Stimulated activated naive CD8-positive, alpha-beta T cell treated with anti-CD3 and anti-CD28 coated beads, Interleukin-15, amount 100 ng/mL, for 72 hours (primary cell): ENCODE results near the gene S100A4.

ENCODE experiments used
- ATAC-seq: fragments of 150-1000 bp; cut with Tn5 transposase; 2 replicates; pipeline ENCODE4 v1.10.0; 2021; ENCODE audit warnings: mild to moderate bottlenecking, moderate library complexity
- DNase-seq, 2 donors: peaks; one replicate each; pipeline ENCODE4 v3.0.0; 2021 to 2022
- H3K27ac Mint-ChIP-seq, 2 donors: one replicate each; pipeline ENCODE4 v1.8.0; 2022; ENCODE audit warnings: mild to moderate bottlenecking in 2 of 2, mixed read lengths in 2 of 2, moderate library complexity in 2 of 2
- H3K27me3 Mint-ChIP-seq: one replicate; pipeline ENCODE4 v1.8.0; 2022; ENCODE audit warnings: mixed read lengths
- H3K4me1 Mint-ChIP-seq: one replicate; pipeline ENCODE4 v1.8.0; 2022; ENCODE audit warnings: mild to moderate bottlenecking, mixed read lengths
- H3K4me3 Mint-ChIP-seq, 2 donors: one replicate each; pipeline ENCODE4 v1.8.0; 2022; ENCODE audit warnings: mild to moderate bottlenecking in 2 of 2, mixed read lengths in 2 of 2, moderate library complexity in 1 of 2
- H3K9me3 Mint-ChIP-seq, 2 donors: one replicate each; pipeline ENCODE4 v1.8.0; 2022; ENCODE audit warnings: mixed read lengths in 2 of 2

Gene S100A4

DNA sequence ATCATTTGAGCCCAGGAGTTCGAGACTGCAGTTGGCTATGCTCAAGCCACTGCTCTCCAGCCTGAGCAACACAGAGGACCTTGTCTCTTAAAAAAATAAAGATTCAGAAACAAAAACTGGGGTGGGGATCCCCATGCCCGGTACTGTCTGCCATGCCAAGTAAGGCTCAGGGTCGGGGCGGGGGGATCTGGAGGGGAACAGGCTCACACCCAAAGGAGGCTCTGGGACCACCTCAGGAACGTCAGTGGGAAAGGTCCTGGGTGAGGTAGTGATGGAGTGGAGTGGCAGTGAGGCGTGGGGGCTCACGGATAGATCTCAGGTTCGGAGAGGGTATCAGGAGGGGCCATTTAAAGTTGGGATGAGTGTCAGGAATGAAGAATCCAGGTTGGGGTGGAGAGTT, 765 bp upstream of the S100A4 start:
- DNase-seq (no peak), ATAC-seq (no peak)
- peaks cover 91% of the 10 kb centered on the region for H3K4me1 Mint-ChIP-seq
- no peaks in the 10 kb centered on the region for H3K9me3 Mint-ChIP-seq
- no peak overlapping the region for H3K27ac Mint-ChIP-seq
- H3K4me3 Mint-ChIP-seq, result peak overlapping the region in 1 of 2 donors; percentile 1
- no peaks in the 10 kb centered on the region for H3K27me3 Mint-ChIP-seq

DNA sequence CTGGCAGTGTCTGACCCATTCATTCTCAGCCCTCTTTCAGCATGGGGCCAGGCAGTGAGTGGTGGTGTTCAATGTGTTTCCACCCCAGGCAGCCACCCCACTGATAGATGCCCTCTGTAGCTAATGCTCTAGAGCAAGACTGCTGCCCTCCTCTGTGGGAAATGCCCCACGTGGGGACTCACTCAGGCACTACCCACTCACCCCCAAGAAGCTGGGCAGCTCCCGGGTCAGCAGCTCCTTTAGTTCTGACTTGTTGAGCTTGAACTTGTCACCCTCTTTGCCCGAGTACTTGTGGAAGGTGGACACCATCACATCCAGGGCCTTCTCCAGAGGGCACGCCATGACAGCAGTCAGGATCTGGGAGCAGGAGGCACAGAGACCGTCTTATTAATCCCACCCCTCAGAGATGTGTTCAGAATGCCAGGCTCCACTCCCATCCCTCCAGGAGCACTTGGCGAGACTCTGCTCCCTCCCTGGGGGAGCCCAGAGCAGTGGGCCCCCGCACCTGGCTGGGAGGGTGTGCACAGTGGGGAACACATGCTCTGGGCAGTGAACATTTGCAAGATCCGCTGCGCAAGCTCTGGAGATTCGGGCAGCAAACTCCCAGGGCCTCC, 1.0 kb downstream of the S100A4 start:
- H3K27ac Mint-ChIP-seq, result peak overlapping the region; percentile 99
- no peaks in the 10 kb centered on the region for H3K9me3 Mint-ChIP-seq
- ATAC-seq (no peak), DNase-seq (no peak)
- no peaks in the 10 kb centered on the region for H3K27me3 Mint-ChIP-seq
- peak overlapping the region; percentile 89 to 98 for H3K4me3 Mint-ChIP-seq
- H3K4me1 Mint-ChIP-seq, result peaks cover 97% of the 10 kb centered on the region

DNA sequence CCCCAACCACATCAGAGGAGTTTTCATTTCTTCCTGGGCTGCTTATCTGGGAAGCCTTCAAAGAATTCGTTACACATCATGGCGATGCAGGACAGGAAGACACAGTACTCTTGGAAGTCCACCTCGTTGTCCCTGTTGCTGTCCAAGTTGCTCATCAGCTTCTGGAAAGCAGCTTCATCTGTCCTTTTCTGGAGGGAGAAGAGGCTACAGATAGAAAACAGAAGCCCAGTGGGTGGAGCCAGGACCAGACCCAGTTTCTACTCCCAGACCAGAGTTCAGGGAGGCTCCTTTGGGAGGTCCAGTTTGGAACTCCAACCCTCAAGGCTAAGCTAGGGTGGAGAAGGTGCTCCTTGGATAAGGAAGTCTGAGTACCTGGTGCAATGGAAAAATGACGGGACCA, 1.9 kb downstream of the S100A4 start:
- Mint-ChIP-seq H3K27me3 (no peaks in the 10 kb centered on the region), H3K4me1 (peaks cover 92% of the 10 kb centered on the region), H3K9me3 (no peaks in the 10 kb centered on the region), H3K27ac (no peak overlapping the region), H3K4me3 (peak overlapping the region; percentile 31 to 89)
- ATAC-seq (no peak), DNase-seq (no peak)

DNA sequence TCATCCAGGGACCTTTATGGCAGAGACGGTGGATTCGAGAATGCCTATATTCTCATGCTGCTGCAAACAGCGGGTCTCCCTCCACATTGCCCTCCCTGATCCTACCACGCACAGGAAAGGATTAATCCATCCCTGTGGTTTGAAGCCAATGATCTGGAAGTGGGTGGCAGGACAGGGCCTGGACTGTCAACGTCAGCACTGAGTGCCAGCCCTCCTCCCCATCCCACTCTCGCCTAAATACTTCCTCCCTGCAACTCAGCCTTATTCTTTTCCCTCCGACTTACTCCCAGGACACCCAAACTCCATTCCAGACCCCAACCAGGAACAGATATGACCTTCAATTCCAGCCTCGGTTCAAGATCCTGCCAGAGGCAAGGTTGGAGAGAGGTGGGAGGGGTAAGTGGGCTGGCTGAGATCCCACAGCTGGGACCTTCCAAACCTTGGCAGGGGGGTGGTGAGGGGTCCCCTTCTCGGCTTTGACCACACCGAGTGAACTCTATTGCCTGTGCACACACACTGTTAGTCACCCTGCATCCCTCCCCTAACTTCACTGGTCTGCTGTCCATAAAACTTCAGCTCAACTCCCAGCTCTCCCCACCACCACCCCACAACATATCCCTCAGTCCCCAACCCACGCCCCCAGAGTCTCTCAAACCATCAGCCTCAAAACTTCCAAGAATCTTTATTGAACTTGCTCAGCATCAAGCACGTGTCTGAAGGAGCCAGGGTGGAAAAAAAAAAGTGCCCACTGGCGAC, 2.5 kb downstream of the S100A4 start:
- peaks cover 86% of the 10 kb centered on the region for H3K4me1 Mint-ChIP-seq
- ATAC-seq (no peak), DNase-seq (no peak)
- no peaks in the 10 kb centered on the region for H3K9me3 Mint-ChIP-seq
- H3K27me3 Mint-ChIP-seq, result no peaks in the 10 kb centered on the region
- peak overlapping the region; percentile 5 to 31 for H3K4me3 Mint-ChIP-seq
- no peak overlapping the region for H3K27ac Mint-ChIP-seq

DNA sequence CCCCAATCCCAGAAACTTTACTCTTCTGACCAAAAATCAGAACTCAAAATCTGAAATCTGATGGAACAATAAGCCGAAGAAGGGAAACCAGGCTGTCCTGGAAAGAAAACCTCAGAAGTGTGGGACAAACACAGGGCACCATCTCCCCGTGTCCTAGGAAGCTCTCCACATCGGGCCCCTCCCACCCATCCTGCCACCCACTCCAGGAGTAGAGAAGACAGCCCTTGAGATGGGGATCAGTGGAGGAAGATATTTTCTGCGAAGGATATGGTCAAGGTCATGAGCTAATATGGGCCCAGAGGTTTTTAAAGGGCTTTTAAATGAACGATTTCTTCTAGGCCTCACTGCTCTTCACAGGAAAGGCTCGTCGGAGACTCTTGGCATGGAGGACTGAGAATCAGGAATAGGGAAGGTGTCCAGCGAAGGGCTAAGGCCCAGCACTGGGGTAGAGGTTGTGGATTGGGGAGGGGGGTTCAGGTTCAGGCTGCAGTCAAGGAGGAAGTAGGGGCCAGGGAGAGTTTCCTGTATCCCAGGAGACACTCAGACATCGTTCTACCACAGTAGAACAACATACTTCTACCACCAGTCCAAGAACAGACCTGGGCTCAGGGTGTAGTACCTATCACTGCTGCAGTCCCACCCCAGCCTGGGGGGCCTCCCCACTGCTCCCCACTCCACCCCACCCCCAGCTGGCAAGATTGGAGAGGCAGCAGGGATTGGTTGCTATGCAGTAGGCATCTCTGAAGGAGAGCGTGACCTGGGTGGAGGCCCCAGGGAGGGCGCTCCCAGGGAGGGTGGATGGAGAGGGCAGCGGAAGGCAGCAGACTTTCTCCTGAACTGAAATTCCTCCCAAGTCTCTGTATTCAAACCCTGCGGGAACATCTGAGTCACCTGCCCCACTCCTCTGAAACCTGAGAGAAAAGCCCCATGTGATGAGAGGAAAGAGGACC, 3.7 kb downstream of the S100A4 start:
- Mint-ChIP-seq H3K27ac (peak overlapping the region; percentile 20 to 94), H3K27me3 (no peaks in the 10 kb centered on the region), H3K4me3 (peak overlapping the region; percentile 63 to 77), H3K4me1 (peaks cover 84% of the 10 kb centered on the region), H3K9me3 (no peaks in the 10 kb centered on the region)
- no peak for ATAC-seq
- DNase-seq, result no peak

DNA sequence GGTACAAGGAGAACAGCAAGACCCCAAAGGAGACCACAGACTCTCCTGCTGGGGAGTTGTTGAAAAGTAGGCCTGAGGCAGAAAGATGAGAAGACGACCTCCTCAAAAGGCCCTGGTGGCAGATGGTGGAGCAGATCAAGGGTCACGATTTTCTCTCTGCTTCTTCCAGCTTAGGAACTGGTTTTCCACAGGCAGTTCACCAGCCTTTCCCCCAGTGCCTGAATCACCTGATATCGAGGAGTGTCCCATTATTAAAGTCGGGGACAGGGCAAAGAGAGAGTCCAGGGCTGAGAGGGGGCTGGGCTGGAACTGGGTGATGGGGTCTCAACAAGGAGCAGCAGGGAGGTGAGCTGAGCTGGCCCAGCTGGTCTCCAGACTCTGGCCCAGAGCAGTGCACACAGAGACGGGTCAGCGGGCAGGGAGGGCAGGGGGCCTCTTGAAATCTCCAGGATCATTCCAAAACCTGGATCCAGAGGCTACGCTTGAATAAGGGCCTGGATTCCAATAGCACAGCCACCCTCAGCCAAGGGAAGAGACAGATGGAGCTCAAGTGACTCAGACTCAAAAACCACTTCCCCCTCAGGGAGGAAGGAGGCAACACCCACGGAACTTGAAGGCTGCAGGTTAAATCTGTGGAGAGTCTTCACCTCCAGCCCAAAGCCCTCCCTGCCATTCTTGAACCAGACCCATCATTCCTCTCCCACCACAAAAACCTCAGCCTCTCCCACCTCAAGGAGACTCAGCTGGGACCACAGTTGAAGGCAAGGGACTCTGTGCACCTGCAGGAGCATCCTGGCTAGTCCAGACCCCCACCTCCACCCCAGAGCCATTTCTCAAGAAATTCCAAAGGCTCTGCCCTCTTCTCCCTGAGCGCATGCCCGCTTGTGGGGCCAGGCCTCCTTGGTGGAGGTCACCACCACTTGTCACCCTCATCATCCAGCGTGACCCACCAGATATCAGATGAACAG, 4.9 kb downstream of the S100A4 start, which contains the start of gene S100A5:
Gene S100A5 (minus strand): TSS at position 541 of the 968 bp plus-strand sequence. CDS start 743 bp downstream, outside the sequence.
- DNase-seq (peak; percentile 44 to 54), ATAC-seq (no peak)
- Mint-ChIP-seq H3K27ac (peak within 1 kb of the TSS; percentile 77 to 94), H3K9me3 (no peaks in the 10 kb centered on the region), H3K4me3 (peak within 1 kb of the TSS; percentile 63 to 77), H3K27me3 (no peaks in the 10 kb centered on the region), H3K4me1 (peaks cover 82% of the 10 kb centered on the region)

DNA sequence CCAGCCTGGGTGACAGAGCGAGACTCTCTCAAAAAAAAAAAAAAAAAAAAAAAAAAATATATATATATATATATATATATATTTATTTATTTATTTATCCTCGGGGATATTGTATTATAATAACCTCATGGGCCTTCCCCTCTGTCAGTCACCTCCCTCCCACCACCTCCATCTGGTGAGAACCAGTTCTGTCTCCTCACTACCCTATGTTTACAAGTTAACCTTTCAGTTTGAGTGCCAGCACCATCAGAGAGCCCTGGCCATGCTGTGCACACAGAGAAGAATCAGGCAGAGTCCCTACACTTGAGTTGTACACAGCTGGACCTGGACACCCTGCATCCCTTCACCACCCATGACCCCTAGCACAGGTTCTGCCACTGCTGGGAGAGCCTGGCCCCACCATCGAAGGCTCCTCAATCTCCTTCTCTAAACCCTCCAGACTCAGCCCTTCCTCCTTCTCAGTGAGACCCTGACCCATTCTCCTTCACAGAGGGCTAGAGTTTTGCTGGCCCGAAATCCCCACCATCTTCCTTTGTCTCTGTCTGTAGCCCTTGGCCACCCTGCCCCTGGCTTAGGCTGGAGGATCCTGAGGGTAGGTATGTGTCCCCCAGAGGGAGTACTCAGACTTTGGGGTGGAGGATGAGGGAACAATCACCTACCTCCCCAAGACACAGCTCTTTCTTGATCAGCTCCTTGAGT, 6.1 kb downstream of the S100A4 start:
- peak overlapping the region; percentile 63 to 77 for H3K4me3 Mint-ChIP-seq
- H3K27ac Mint-ChIP-seq, result peak overlapping the region in 1 of 2 donors; percentile 94
- no peak for ATAC-seq

DNA sequence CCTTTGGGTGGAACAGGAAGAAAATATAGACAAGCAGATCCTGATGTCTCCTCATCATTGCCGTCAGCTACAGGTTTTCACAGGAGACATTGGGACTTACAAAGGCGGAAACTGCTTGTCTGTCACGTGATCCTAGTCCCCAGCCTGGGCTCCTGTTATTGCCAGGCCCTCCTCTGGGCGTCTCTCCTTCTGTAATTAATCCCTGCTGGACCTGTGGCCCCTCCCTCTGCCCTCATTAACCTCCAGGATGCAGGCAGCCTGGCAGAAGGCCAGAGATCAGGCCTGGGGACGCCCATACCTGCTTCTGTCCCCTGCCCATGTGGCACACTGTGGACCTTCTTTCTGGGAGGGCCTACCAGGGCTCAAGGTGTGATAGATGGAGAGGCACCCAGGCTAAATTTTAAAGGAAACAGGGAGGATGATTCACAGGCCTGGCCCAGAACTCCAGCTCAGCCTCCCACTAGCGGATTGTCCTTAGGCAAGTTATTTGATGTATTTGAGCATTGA, 7.2 kb downstream of the S100A4 start:
- Mint-ChIP-seq H3K27me3 (no peaks in the 10 kb centered on the region), H3K4me3 (no peak overlapping the region), H3K27ac (no peak overlapping the region), H3K9me3 (no peaks in the 10 kb centered on the region), H3K4me1 (peaks cover 78% of the 10 kb centered on the region)
- DNase-seq (no peak), ATAC-seq (no peak)

More for the DNA sequence above, 6.1 kb downstream of the S100A4 start:
- Mint-ChIP-seq H3K9me3 (no peaks in the 10 kb centered on the region), H3K4me1 (peaks cover 78% of the 10 kb centered on the region), H3K27me3 (no peaks in the 10 kb centered on the region)
- DNase-seq, result no peak

DNA sequence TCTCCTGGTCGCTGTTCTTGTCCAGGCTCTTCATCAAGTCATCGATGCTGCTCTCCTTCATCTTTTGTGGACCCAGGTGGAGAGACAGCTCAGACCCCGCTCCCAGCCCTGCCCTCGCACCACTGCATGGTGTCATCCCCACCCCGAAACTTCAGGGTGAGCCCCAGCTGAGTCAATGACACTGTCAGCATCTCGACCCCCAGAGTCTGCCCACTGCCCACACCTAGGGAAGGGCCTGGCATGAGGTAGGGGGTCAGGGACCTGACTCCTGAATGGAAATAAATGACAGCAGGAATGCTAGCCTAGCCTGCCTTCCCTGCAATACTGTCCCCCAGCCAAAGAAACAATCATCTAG, 8.3 kb downstream of the S100A4 start:
- H3K4me3 Mint-ChIP-seq, result peak overlapping the region in 1 of 2 donors; percentile 51
- no peak overlapping the region for H3K27ac Mint-ChIP-seq
- H3K27me3 Mint-ChIP-seq, result no peaks in the 10 kb centered on the region
- ATAC-seq, result no peak
- H3K9me3 Mint-ChIP-seq, result no peaks in the 10 kb centered on the region
- no peak for DNase-seq
- H3K4me1 Mint-ChIP-seq, result peaks cover 78% of the 10 kb centered on the region

DNA sequence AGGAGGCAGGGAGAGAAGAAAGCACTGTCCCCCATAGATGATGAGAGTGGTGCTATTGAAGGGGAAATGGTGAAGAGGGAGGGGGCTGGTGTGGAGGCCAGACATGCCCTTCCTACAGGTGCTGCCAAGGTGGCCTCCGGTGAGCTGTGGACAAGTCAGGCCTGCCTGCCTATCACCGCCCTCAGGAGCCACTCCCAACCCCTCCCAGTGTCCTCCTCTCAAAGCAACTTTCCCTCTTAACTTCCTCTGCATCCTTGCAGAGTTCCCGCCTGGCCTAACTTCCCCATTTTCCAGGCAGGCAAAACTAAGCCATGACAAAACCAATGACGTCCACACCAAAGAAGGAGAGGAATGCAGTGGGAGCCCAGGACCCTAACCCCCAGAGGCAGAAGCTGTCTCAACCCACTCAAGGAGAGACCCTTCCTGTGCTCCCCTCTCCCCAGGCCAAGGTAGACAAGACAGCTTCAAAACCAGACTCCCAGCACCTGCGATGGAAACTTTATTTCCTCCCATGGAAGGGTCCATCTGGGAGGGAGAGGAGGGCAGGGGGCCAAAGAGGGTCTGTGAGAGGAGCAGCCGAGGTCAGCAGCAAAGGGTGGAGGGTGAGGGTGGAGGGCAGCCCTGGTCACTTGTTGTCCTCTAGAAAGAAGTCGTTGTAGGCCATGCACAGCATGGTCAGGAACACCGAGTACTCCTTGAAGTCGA, 8.8 kb downstream of the S100A4 start:
- DNase-seq, result no peak
- Mint-ChIP-seq H3K4me3 (peak overlapping the region; percentile 87 to 97), H3K9me3 (no peaks in the 10 kb centered on the region), H3K27me3 (no peaks in the 10 kb centered on the region), H3K27ac (peak overlapping the region; percentile 98 to 99), H3K4me1 (peaks cover 78% of the 10 kb centered on the region)
- ATAC-seq, result no peak

DNA sequence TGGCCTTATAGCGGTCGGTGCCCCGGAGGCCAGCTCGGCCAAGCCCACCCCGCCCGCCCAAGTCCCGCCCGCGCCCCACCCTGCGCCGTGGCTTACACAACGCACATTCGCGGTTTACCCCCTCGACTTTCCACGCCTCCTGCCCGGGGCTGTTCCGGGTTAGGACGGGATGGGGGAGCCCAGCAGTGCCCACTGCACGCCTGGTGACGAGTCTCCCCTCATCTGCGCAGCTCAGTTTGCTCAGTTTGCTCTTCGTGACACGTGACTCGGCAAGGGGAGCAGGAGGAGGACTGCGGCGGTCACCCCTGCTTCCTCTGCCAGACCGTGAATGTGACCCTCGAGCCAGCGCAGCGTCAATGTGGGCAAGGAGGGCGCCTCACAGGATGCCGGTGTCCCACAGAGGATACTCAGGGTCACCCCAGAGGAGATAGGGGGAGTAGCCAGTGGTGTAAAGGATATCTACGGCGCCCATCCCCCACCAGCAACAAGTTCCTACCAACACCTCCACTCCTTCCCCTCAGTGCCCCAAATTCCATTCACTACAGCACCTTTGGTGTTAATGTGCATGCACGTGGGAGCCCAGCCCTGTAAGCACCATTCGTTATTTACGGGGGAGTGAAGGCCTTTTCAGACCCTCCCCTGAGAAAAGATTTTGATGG, 9.5 kb downstream of the S100A4 start:
- DNase-seq, result peak; percentile 72 to 85
- H3K4me1 Mint-ChIP-seq, result peaks cover 78% of the 10 kb centered on the region
- H3K27ac Mint-ChIP-seq, result peak overlapping the region; percentile 98 to 99
- H3K4me3 Mint-ChIP-seq, result peak overlapping the region; percentile 87 to 97
- no peaks in the 10 kb centered on the region for H3K9me3 Mint-ChIP-seq
- H3K27me3 Mint-ChIP-seq, result no peaks in the 10 kb centered on the region
- peak; percentile 84 for ATAC-seq

DNA sequence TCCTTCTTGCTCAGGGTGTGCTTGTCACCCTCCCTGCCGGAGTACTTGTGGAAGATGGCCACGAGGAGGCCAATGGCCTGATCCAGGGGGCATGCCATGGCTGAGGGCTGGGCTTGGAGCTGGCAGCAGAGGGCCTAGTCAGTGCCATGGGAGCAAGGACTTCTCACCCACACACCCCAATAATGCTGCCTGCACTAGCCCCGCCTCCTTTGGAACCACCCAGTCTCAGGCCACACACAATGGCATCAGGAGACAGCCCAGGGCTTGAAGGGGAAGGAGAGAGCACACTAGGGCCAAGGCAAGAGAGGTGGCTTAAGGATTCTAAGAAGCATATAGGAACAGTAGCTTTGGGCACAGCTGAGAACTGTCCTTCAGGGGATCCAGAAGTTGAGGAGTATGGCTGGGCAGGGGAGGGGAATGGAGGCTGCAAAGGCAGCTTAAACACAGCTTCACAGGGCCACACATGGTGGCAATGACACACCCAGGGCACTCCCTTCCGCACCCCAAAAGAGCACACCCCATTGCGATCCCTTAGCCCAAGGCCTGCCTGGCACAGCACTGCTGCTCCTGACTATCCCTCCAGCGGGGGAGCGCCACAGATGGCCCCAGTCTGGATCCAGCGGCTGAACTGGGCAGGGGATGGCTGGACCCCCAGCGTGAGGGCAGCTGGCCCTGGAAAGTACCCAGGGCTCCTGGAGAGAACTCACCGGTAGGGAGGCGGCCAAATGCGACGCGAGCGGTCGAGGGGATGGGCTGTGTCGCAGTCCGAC, 10.2 kb downstream of the S100A4 start, which contains the start of gene S100A6:
Gene S100A6 (minus strand): TSS at position 750 of the 770 bp plus-strand sequence. CDS start 652 bp downstream, at position 98.
- ATAC-seq, result peak; percentile 58
- peak; percentile 22 to 47 for DNase-seq
- no peaks in the 10 kb centered on the region for H3K27me3 Mint-ChIP-seq
- peaks cover 78% of the 10 kb centered on the region for H3K4me1 Mint-ChIP-seq
- peak within 1 kb of the TSS; percentile 98 to 99 for H3K27ac Mint-ChIP-seq
- H3K4me3 Mint-ChIP-seq, result peak within 1 kb of the TSS; percentile 87 to 97
- H3K9me3 Mint-ChIP-seq, result no peaks in the 10 kb centered on the region
